HG03442 (cell line): ENCODE measurements around the gene GATA5.
"Not testable (repeated sequence)": the region's sequence is repeated elsewhere in the genome, so short reads cannot be mapped to it uniquely, and the experiment has no call there.

Source experiments
- ATAC-seq: cut with Tn5 transposase; IDR thresholded peaks from one replicate; pipeline ENCODE4 v1.9.1; 2021; ENCODE audit warnings: mild to moderate bottlenecking, moderate library complexity; ENCODE audit not compliant: unreplicated experiment

Gene GATA5

DNA sequence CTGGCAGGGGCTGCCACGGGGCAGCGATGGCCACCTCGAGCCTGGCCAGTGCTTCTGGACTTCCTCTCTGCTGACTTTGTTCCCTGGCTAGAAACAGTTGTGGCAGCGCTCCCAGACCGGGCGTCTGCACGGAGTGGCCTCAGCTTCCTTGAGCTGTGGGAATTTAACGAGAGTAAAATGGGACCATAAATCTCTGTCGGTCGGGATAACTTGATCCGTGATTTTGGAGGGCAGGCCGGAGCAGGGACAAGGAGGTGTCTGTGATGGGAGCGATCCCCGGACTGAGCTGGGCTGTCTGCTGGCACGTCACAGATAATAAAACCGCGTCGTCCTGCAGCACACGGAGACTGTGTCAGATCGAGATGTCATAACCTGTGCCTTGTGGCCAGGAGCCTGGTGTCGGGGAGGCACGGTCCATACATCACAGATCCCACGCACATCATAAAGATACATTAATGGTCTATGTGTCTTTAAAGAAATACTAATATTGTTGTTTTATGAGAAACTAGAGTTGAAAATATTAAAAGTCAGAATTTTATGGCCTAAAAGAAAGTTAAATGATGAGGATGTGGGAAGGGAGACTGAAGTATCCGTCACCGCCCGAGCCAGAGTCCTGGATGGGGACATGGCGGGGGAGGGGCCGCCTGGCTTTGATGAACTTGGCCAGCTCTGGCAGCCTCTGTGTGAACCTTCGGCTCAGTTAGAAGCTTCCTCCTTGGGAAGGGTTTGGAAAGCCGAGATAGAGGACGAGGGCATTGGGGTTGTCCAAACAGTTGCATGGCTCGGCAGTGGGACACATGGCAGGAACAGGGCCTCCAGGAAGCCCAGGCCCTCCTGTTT, 41.9 kb downstream of the GATA5 start:
- ATAC-seq: no peak

DNA sequence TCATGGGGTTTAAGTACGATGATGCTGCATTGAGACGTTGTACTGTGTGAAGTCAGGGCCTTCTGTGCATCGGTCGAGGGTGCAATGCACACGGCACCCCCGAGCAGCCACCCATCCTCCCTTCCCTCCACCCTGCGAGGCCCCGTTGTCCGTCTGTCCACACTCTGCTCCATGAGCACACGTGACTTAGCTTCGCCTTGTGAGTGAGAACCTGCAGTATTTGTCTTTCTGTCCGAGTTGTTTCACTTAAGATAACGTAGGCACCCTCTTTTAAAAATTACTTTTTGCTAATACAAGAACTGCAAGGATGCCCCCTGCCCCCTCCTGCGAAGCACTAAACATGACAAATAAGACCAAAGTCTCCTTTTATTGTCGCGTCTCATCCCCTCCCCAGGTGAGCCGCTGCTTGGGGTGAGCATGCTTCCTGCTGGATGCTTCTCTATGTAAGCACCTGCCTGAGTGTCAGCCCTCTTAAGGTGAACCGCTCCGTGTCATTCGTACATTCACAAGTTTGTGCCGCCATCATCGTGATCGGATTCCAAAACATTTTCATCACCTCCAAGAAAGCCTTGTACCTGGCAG, 44.8 kb downstream of the GATA5 start:
- ATAC-seq: no peak

DNA sequence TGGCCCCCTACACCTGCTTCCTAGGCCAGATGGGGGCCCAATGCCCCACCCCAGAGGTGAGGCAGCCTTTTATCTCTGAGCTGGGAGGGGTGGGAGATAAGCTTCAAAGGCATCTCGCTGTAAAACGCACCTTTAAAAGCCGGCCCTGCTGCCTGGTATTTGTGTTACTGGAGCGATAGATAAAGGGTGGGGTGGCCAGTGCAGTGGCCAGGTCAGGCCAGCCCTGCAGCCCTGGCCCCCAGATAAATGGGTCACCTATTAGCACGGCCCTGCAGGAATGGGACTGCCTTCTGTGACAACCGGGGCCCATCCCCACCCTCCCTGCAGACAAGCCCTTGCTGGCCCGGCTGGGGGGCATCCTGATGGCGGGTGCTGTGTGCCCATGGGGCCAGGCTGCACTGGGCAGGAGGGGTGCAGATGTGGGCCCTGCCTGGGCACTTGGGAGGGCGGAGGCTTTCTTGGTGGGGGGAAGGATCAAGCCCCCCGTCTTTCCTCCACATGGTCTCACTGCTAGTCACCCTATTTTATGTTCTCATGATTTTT, 45.4 kb downstream of the GATA5 start:
- no peak for ATAC-seq

DNA sequence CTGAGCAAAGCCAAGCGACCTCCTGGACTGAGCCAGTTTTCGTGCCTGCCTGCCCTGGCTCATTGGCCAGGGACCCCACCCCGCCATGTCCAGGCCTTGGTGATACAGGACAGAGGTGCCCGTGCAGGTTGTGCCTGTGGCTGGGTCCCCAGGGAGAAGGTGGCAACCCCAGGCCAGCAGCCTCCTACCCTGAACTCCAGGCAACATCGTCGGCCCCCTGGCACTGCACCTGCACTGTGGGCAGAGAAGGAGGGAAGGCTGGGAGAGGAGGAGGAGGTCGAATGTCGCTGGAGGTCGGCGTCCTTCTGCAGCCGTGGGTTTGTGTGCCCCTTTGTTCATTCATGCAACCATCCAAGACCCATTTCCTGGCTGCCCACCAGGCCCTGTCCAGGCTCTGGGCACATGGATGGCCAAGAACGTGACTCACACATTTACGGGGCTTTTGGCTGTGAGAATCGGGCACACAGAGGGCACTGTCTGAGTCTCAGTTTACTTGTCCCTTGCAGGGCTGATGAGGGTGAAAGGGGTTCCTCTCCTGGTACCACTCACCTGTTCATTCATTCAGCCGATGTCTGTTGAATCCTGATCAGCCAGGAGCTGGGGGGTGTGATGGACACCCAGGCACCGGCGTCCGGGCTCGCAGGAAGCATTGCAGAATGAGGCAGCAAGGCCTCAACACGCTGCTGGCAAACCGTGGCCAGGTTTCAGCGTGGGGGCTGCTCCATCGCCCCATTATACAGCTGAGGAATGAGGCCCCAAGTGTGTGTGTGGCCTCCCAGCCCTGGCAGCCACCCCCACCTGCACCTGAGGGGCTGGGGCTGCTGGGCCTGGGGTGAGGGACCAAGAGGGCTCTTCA, 46.1 kb downstream of the GATA5 start:
- ATAC-seq: no peak

DNA sequence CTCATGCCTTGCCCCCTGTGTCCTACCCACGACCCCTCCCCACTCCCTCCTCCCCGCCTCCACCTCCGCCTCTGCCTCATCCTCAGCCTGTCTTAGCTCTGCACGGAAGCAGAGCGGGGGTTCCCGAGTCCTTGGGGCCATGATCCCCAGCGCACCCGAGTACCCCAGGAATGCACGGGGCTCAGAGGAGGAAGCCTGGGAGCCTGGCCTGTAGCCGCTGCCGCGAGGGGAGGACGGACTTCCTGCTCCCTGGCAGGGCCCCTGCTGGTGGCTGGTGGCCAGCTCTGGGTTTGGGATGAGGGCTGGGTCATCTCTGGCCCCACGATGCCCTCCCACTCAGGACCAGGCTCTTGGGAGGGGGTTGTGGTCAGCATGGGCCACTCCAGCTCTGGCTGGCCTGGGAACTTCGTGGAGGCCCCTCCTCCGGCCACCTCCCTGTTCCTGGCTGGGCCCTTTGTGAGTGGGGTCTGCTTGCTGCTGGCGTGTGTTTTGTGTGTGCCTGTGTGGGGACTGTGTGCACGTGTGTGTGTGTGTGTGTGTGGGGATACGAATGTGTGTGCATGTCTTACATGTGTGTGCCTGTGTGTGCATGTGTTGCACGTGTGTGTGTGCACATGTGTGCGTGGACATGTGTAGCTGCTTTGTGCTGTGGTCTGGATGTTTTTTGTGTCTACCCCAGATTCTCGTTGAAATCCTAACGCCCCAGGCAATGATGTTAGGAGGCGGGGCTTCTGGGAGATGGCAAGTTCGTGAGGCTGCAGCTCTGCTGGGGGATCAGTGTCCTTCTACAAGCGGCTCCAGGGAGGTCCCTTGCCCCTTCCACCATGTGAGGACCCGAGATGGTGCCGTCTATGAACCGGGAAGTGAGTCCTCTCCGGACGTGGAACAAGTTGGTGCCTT, 47.1 kb downstream of the GATA5 start:
- no peak for ATAC-seq

DNA sequence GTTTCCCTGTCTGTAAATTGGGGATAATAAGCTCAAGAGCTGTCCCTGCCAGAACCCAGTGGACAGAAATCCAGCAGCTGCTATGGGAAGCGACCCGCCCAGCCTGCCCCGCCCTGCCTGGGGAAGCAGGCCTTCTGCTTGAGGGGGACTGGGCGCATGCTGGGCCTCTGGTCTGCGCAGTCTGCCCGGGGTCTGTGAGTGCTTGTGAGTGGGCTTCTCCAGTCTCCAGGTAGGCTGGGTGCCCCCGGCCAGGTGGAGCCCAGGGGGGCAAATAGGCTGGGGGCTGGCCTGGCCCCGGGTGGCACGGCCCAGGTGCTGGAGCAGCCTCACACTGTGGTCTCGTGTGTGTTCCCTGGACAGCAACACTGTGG, 47.8 kb downstream of the GATA5 start:
- no peak for ATAC-seq

DNA sequence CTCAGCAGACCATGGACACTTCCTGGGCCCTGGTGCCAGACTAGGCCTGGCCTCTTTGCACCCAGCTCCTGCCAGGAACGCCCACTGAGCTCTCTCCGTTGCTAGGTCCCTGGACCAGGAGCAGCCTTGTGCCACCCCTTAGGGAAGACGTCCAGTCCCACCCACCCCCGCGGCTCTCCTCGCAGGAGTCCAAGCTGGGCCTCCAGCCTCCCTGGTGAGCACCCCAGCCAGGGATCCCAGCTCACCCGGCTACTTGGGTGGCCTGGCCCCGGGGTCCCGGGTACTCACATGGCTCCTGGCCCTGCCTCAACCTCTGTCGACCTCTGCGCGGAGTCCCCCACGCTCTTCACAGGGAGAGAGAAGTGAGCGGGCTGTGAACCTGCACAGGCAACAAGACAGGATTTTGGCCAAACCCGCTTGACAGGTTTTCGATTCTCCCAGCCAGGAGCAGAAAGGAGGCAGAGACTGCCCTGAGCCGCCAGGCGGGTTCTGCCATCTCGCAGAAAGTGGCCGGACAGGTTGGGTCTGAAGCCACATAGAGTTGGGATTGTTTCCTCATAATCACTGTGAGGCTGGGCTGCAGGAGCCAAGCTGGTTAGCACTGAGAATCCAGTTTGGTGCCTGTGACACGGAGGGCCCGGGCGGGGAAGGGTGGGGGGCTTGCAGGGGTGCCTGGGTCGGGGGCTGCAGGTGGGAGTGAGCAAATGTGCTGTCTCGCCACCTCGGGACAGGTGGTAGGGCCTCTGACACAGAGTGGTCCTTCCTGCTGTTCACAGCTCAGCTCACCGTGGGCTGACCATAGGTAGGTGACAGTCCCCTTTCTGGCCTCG, 48.4 kb downstream of the GATA5 start, which contains the start of gene RBBP8NL:
RBBP8NL (minus strand) TSS at position 368 of the 830 bp plus-strand sequence. CDS start 7,892 bp downstream, outside the sequence.
- ATAC-seq: no peak

DNA sequence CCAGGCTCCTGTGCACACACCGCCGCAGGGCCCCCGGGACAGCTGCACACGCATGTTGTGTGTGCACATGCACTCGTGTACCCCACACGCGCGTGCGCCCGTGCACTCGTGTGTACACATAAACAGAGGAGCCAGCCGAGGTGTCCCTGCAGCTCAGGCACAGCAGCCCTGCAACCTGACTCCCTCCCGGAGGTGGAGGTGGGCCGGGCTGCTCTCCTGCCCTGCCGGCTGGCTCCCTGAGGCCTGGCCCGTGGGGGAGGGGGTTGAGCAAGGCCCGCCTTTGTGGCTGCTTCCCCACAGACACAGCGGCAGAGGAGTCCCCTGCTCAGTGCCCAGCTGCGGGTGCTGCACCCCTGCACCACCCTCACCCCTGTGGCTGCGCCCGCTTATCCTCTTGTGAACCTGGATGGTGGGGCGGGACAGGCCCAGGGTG, 49.1 kb downstream of the GATA5 start:
- no peak for ATAC-seq

DNA sequence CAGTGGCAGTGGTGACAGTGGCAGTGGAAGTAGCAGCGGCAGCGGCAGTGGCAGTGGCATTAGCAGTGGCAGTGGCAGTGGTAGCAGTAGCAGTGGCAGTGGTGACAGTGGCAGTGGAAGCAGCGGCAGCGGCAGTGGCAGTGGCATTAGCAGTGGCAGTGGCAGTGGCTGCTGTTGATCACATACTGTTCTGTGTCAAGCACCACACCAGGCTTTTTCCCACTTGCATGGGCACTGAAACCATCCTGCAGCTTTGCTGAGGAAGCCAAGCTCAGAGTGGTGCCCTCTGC, 49.8 kb downstream of the GATA5 start:
- not testable (repeated sequence) for ATAC-seq

DNA sequence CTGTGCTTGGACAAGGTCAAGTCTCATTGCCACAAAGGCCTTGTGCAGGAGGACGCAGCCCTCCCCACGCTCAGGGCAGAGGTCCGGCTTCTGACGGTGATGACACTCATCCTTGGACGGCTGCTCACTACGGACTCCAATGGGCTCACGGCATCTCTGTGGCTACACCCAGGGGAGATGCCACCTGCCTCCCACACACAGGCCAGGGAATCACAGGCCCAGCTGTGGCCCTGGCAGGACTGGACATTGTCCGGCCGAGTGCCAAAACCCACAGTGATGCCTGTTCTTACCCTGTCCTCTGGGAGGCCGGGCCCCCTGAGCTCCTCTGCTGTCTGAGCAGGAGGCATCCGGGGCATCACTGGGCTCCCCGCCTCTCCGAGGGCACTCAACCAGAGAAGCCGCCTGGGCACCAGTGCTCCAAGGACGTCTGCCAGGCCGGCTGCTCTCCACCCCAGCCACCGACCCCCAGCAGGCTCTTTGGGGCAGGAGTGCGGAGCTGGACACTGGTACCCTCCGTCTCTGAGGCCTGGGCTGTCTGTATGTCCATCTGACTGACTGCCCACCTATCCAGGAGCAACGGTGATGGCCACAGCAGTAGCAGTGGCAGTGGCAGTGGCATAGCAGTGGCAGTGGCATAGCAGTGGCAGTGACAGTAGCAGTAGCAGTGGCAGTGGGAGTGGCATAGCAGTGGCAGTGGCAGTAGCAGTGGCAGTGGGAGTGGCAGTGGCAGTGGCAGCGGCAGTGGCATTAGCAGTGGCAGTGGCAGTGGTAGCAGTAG, 50.3 kb downstream of the GATA5 start:
- no peak for ATAC-seq

DNA sequence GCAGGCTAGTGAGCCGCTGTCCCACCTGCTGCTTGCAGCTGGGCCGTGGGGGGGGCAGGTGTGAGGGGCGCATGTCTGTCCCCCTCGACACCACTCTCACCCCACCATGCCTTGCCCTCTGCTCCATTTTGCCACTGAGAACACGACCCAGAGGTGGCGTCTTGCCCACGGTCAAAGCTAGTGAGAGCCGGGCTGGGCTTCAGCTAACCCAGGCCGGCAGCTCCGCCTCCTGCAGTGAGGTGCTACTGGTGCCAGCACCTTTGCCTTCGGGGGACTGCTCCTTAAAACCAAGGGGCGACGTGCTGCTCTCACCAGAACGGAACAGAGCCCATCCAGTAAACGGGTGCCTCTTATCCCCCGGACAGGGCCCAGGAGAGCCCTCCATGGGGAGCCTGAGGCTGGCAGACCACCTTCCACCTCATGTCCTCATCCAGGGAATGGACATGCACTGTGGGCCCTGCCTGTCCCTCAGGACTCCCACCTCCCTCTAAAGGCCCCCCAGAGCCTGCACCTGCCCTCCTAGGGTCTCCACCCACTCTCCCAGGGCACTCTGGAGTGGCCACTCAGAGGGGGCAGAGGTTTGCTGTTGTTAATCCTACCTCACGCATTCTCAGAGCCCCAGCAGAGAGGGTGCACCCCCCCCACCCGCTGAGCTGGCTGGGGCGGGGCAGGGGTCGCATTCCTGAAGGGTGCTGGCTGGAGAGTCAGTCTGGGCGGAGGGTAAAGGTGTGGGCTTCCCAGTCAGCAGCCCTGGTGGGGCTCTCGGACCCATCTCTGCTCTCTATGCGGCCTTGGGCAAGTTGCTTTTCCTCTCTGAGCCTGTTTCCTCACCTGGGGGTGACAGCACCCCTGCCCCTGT, 51.3 kb downstream of the GATA5 start:
- no peak for ATAC-seq

DNA sequence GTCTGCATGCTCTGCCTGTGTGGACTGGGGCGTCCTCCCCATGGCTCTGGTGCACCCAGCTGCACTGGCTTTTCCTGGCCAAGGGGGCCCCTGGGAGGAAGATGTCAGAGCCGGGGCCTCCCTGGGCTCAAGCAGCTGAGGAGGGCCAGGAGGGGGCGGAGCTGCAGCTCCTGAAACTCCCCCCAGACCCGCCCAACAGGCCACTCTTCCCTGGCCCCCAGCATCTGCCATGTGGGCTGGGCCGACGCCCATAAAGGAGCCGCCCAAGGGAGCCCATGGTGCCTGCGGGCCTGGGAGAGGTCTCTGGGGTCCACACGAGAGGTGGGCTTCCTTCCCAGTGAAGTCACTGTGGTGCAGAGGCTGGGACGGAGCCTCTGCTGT, 52.5 kb downstream of the GATA5 start:
- ATAC-seq: no peak

DNA sequence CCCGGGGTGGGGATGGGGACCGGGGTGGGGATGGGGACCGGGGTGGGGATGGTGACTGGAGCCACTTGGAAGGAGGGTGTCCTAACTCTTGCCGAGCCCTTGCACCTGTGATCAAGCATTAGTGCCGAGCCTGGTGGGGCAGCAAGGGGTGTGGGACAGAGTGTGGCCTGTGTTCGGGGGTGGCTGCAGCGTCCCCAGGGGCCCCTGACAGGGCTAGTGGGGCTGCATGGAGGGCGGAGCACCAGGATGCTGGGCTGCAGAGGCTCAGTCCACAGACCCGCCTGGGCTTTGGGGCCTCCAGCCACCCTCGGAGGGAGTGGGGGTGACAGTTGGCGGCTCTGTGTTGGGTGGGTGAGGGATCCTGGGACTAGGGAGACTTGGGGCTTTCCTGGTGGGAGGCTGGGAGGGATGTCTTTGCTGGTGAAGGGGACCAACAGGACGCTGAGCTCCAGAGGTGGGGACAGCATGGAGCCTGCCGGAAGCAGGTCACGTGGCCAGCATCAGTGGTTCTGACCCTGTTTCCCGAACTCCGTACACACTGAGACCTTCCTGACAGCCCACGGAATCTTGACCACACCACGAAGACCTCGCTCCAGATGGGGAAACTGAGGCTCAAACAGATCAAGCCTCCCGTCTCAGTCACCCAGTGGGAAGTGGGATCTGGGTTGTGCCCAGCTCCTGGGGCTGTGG, 53.0 kb downstream of the GATA5 start:
- ATAC-seq: no peak

DNA sequence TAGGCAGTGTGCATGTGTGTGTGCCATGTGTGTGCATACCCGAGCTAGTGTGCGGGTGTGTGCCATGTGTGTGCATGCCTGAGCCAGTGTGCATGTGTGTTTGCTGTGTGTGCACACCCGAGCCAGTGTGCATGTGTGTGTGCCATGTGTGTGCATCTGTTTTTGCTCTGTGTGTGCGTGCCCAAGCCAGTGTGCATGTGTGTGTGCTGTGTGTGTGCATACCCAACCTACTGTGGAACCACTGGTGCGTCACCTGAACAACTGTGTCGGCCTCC, 54.1 kb downstream of the GATA5 start:
- ATAC-seq: no peak

DNA sequence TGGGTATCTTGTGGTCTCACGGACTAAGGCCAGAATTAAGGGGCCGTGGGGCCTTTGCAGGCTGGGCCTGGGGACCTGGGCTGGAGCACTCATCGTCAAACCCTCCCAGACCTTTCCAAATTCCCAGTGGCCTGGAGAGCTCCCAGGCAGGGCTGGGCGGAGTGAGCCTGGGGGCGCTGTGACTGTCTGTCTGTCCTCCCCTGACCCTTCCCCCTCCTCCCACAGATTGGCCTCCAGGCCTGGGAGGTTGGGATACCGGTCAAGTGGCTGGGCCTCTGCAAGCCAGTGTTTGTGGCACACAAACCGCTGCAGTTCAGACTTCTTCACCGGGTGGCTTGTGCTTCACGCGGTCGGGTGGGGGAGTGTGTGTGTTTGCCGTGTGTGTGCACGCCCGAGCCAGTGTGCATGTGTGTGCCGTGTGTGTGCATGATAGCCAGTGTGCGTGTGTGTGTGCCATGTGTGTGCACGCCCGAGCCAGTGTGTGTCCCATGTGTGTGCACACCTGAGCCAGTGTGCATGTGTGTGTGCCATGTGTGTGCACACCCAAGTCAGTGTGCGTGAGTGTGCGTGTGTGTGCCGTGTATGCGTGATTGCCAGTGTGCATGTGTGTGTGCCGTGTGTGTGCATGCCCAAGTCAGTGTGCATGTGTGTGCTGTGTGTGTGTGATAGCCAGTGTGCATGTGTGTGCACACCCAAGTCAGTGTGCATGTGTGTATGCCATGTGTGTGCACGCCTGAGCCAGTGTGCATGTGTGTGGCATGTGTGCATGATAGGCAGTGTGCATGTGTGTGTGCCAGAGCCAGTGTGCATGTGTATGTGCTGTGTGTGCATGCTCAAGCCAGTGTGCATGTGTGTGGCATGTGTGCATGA, 54.7 kb downstream of the GATA5 start:
- ATAC-seq: no peak

DNA sequence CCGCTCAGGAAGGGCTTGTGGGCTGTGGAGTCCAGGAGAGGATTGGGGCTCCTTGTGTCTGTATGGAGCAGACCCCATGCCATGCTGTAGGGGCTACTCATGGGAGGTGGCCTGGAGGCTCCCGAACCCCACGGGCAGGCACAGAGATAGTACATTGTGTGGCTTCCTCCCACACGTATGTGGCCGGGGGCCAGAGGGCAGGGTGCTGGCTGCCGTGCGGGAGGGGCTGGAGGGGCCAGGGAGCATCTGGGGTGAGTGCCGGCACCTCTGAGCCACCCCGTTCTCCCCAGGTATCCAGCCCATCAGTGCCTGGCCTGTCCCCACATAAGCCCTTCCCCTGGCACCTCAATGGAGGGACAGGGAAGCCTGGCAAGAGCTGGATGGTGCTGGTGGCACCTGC, 56.0 kb downstream of the GATA5 start:
- no peak for ATAC-seq
